ENCODE measurements around the gene GM2A.
"Not testable (repeated sequence)": the region's sequence is repeated elsewhere in the genome, so short reads cannot be mapped to it uniquely, and the experiment has no call there.

Gene GM2A

GRCh38 chr5:151237685-151238084, 15.3 kb upstream of the GM2A start:
- no peaks in the 10 kb centered on the region for H3K9me3 ChIP-seq (ENCODE audit: control insufficient read depth, low read length)
- H3K23ac ChIP-seq (ENCODE audit: low read length in 2 of 2) = no peak overlapping the region
- no peak overlapping the region for H2BK5ac ChIP-seq (ENCODE audit: low read depth, low read length, poor library complexity, severe bottlenecking)
- H3K18ac ChIP-seq (ENCODE audit: low read depth in 1 of 2, low read length in 2 of 2) = no peak overlapping the region
- DNase-seq = no peak
- H3K79me1 ChIP-seq (replicated peaks; ENCODE audit: low read length, poor library complexity, severe bottlenecking) = no peaks in the 10 kb centered on the region
- no peak overlapping the region for H3K4me3 ChIP-seq (ENCODE audit: insufficient read depth in 1 of 2, low read depth in 1 of 2, low read length in 2 of 2)
- H4K8ac ChIP-seq (ENCODE audit: low read length) = no peak overlapping the region
- no peak overlapping the region for H3K9ac ChIP-seq (ENCODE audit: low read length)
- no peak overlapping the region for H2BK15ac ChIP-seq (ENCODE audit: low read depth, poor library complexity, severe bottlenecking)
- no peak overlapping the region for H2AK5ac ChIP-seq (ENCODE audit: low read length, severe bottlenecking)
- 87% methylated on average over 4 of the region's 7 CpGs for WGBS
- H2BK12ac ChIP-seq (ENCODE audit: low read length in 2 of 2) = no peak overlapping the region
- H3K14ac ChIP-seq (ENCODE audit: low read length in 2 of 2) = no peak overlapping the region
- no peak overlapping the region for H3K27ac ChIP-seq (ENCODE audit: low read length, poor library complexity, severe bottlenecking)
- no peaks in the 10 kb centered on the region for H3K36me3 ChIP-seq (ENCODE audit: control insufficient read depth in 1 of 2, insufficient read depth in 2 of 2, low read depth in 1 of 2, low read length in 2 of 2)
- H3K4ac ChIP-seq (ENCODE audit: low read depth in 1 of 2, low read length in 2 of 2) = no peak overlapping the region
- no peak overlapping the region for H4K91ac ChIP-seq (ENCODE audit: low read length)
- peaks cover 10 to 32% of the 10 kb centered on the region in 2 experiments for H3K27me3 ChIP-seq (ENCODE audit: control insufficient read depth in 1 of 2, insufficient read depth in 1 of 2, low read length in 2 of 2)
- H2BK120ac ChIP-seq (ENCODE audit: low read depth, low read length) = no peak overlapping the region
- no peaks in the 10 kb centered on the region for H3K4me1 ChIP-seq (ENCODE audit: control insufficient read depth, insufficient read depth, low read depth, low read length)
- H3K4me2 ChIP-seq (ENCODE audit: low read length, poor library complexity, severe bottlenecking) = no peak overlapping the region
- no peak overlapping the region for H2AFZ ChIP-seq (ENCODE audit: low read depth, low read length)

- Histone ChIP-seq H2BK15ac (ENCODE audit: low read depth, poor library complexity, severe bottlenecking) (no peak overlapping the region), H3K4me2 (ENCODE audit: low read length, poor library complexity, severe bottlenecking) (no peak overlapping the region), H3K18ac (ENCODE audit: low read depth in 1 of 2, low read length in 2 of 2) (peak overlapping the region in 1 of 2 experiments; percentile 62), H2AK5ac (ENCODE audit: low read length, severe bottlenecking) (no peak overlapping the region), H2BK120ac (ENCODE audit: low read depth, low read length) (peak overlapping the region; percentile 5), H3K14ac (ENCODE audit: low read length in 2 of 2) (no peak overlapping the region), H2AFZ (ENCODE audit: low read depth, low read length) (no peak overlapping the region), H4K91ac (ENCODE audit: low read length) (peak overlapping the region; percentile 27), H3K27ac (ENCODE audit: low read length, poor library complexity, severe bottlenecking) (no peak overlapping the region), H2BK12ac (ENCODE audit: low read length in 2 of 2) (no peak overlapping the region), H3K23ac (ENCODE audit: low read length in 2 of 2) (no peak overlapping the region), H3K4me3 (ENCODE audit: insufficient read depth in 1 of 2, low read depth in 1 of 2, low read length in 2 of 2) (peak overlapping the region in 1 of 2 experiments; percentile 47), H3K4ac (ENCODE audit: low read depth in 1 of 2, low read length in 2 of 2) (peak overlapping the region in 1 of 2 experiments; percentile 30), H3K36me3 (ENCODE audit: control insufficient read depth in 1 of 2, insufficient read depth in 2 of 2, low read depth in 1 of 2, low read length in 2 of 2) (no peaks in the 10 kb centered on the region), H4K8ac (ENCODE audit: low read length) (no peak overlapping the region), H2BK5ac (ENCODE audit: low read depth, low read length, poor library complexity, severe bottlenecking) (no peak overlapping the region), H3K4me1 (ENCODE audit: control insufficient read depth, insufficient read depth, low read depth, low read length) (no peaks in the 10 kb centered on the region), H3K9ac (ENCODE audit: low read length) (peak overlapping the region; percentile 74), H3K9me3 (ENCODE audit: control insufficient read depth, low read length) (no peaks in the 10 kb centered on the region), H3K79me1 (replicated peaks; ENCODE audit: low read length, poor library complexity, severe bottlenecking) (no peaks in the 10 kb centered on the region), H3K27me3 (ENCODE audit: control insufficient read depth in 1 of 2, insufficient read depth in 1 of 2, low read length in 2 of 2) (peaks cover 10 to 26% of the 10 kb centered on the region in 2 experiments)
- WGBS = 47% methylated on average over 14 of the region's 14 CpGs
- no peak for DNase-seq
Measured at GRCh38 chr5:151238303-151238741, 14.7 kb upstream of the GM2A start.

- Histone ChIP-seq H2AK5ac (ENCODE audit: low read length, severe bottlenecking) (no peak overlapping the region), H3K4me1 (ENCODE audit: control insufficient read depth, insufficient read depth, low read depth, low read length) (no peaks in the 10 kb centered on the region), H4K8ac (ENCODE audit: low read length) (no peak overlapping the region), H4K91ac (ENCODE audit: low read length) (no peak overlapping the region), H3K18ac (ENCODE audit: low read depth in 1 of 2, low read length in 2 of 2) (no peak overlapping the region), H3K79me1 (replicated peaks; ENCODE audit: low read length, poor library complexity, severe bottlenecking) (no peaks in the 10 kb centered on the region), H2AFZ (ENCODE audit: low read depth, low read length) (no peak overlapping the region), H3K9ac (ENCODE audit: low read length) (peak overlapping the region; percentile 74), H3K14ac (ENCODE audit: low read length in 2 of 2) (no peak overlapping the region), H3K9me3 (ENCODE audit: control insufficient read depth, low read length) (no peaks in the 10 kb centered on the region), H2BK15ac (ENCODE audit: low read depth, poor library complexity, severe bottlenecking) (no peak overlapping the region), H3K23ac (ENCODE audit: low read length in 2 of 2) (no peak overlapping the region), H2BK5ac (ENCODE audit: low read depth, low read length, poor library complexity, severe bottlenecking) (no peak overlapping the region), H3K4me3 (ENCODE audit: insufficient read depth in 1 of 2, low read depth in 1 of 2, low read length in 2 of 2) (peak overlapping the region in 1 of 2 experiments; percentile 47), H3K27ac (ENCODE audit: low read length, poor library complexity, severe bottlenecking) (no peak overlapping the region), H2BK12ac (ENCODE audit: low read length in 2 of 2) (no peak overlapping the region), H3K4me2 (ENCODE audit: low read length, poor library complexity, severe bottlenecking) (no peak overlapping the region), H3K36me3 (ENCODE audit: control insufficient read depth in 1 of 2, insufficient read depth in 2 of 2, low read depth in 1 of 2, low read length in 2 of 2) (no peaks in the 10 kb centered on the region), H3K4ac (ENCODE audit: low read depth in 1 of 2, low read length in 2 of 2) (no peak overlapping the region), H3K27me3 (ENCODE audit: control insufficient read depth in 1 of 2, insufficient read depth in 1 of 2, low read length in 2 of 2) (peaks cover 10 to 22% of the 10 kb centered on the region in 2 experiments), H2BK120ac (ENCODE audit: low read depth, low read length) (no peak overlapping the region)
- peak; percentile 72 for DNase-seq
- WGBS = 15% methylated on average over 13 of the region's 17 CpGs
Measured at GRCh38 chr5:151239237-151239861, 13.6 kb upstream of the GM2A start.

- not testable (repeated sequence) for H2AK5ac ChIP-seq (ENCODE audit: low read length, severe bottlenecking); H3K4me2 ChIP-seq (ENCODE audit: low read length, poor library complexity, severe bottlenecking); H3K27ac ChIP-seq (ENCODE audit: low read length, poor library complexity, severe bottlenecking); H3K4me3 ChIP-seq (ENCODE audit: insufficient read depth in 1 of 2, low read depth in 1 of 2, low read length in 2 of 2); H3K36me3 ChIP-seq (ENCODE audit: control insufficient read depth in 1 of 2, insufficient read depth in 2 of 2, low read depth in 1 of 2, low read length in 2 of 2); H3K4me1 ChIP-seq (ENCODE audit: control insufficient read depth, insufficient read depth, low read depth, low read length); H3K79me1 ChIP-seq (replicated peaks; ENCODE audit: low read length, poor library complexity, severe bottlenecking); H3K9me3 ChIP-seq (ENCODE audit: control insufficient read depth, low read length); H3K23ac ChIP-seq (ENCODE audit: low read length in 2 of 2); H2BK15ac ChIP-seq (ENCODE audit: low read depth, poor library complexity, severe bottlenecking); H2BK12ac ChIP-seq (ENCODE audit: low read length in 2 of 2); H4K8ac ChIP-seq (ENCODE audit: low read length); H4K91ac ChIP-seq (ENCODE audit: low read length); H3K4ac ChIP-seq (ENCODE audit: low read depth in 1 of 2, low read length in 2 of 2); H2BK5ac ChIP-seq (ENCODE audit: low read depth, low read length, poor library complexity, severe bottlenecking); H2AFZ ChIP-seq (ENCODE audit: low read depth, low read length); H2BK120ac ChIP-seq (ENCODE audit: low read depth, low read length); H3K14ac ChIP-seq (ENCODE audit: low read length in 2 of 2); DNase-seq; H3K9ac ChIP-seq (ENCODE audit: low read length); H3K18ac ChIP-seq (ENCODE audit: low read depth in 1 of 2, low read length in 2 of 2)
- WGBS = 86% methylated on average over 10 of the region's 10 CpGs
- peaks cover 10 to 12% of the 10 kb centered on the region in 2 experiments for H3K27me3 ChIP-seq (ENCODE audit: control insufficient read depth in 1 of 2, insufficient read depth in 1 of 2, low read length in 2 of 2)
Measured at GRCh38 chr5:151240268-151240835, 12.6 kb upstream of the GM2A start.

Data from mesenchymal stem cell (in vitro differentiated cells and primary cell).